A204.1 (cell line): ENCODE data around the gene ASIC4.

Source experiments
- FAIRE-seq: peaks from 2 replicates; lab custom pipeline; 2012; peaks lifted over from hg19 to GRCh38; lab: Jason Lieb, UNC

Gene ASIC4

DNA sequence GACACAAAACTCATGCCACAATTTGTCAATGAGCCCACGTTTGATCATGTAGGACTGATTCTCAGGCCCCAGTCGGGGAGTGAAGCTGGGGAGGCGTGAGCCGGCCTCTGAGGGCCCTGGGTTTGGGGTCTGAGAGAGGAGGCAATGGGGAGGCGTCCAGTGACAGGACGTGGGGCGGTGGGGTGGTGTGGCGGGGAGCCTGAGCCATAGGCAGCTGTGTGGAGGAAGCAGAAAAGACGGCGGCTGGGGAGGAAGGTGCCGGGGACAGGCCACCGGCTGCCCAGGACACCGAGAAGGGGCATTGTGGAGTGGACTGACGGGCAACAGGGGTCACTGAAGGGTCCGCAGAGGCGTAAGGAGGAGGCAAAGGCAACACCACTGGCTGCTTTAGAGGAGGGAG, 22.1 kb downstream of the ASIC4 start:
- no peak for FAIRE-seq

DNA sequence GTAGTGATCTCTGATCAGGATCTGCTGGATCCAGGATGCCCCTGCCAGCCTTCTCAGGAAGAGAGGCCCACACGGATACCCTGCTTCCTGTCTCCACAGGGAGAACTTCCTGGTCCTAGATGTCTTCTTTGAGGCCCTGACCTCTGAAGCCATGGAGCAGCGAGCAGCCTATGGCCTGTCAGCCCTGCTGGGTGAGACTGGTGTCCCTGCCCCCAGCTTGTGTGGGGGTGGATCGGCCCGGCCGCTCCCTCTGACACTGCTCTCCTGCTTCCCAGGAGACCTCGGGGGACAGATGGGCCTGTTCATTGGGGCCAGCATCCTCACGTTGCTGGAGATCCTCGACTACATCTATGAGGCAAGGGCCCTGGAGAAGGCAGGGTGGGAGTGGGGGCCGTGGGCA, 22.7 kb downstream of the ASIC4 start:
- FAIRE-seq: no peak

DNA sequence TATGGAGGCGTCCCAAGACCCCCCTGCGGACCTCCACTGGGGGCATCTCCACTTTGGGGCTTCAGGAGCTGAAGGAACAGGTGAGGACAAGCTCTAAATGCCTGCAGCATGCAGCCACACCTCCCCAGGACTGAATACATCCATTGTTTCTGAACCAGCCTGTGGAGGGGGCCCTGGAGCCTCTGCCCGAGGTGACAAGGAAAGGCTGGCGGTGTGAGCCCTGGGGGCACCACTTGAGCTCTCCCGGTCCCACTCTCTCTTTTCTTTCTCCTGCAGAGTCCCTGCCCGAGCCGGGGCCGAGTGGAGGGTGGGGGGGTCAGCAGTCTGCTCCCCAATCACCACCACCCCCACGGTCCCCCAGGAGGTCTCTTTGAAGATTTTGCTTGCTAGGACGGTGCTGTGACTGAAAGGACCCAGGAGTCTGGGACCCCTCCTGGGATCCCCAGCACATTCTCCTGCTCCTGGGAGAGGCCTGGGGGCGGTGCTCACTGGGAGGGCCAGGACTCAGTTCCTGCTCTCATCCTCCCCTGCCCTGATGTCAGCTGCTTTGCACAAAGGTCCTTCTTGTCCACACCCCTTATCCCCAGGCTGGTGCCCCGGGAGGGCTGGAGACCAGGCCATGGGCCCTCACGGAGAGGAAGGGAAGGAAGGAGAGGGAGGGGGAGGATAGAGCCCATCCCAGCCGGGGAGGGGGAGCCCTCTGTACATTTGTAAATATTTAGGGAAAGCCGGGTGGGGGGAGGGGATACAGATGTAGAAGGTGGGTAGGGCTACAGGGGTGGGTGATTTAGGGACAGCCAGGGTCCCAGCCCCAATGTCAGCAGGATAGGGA, 23.6 kb downstream of the ASIC4 start:
- no peak for FAIRE-seq

- FAIRE-seq: no peak
Observed at GRCh38 chr2:219538504-219538951, 24.2 kb downstream of the ASIC4 start.

DNA sequence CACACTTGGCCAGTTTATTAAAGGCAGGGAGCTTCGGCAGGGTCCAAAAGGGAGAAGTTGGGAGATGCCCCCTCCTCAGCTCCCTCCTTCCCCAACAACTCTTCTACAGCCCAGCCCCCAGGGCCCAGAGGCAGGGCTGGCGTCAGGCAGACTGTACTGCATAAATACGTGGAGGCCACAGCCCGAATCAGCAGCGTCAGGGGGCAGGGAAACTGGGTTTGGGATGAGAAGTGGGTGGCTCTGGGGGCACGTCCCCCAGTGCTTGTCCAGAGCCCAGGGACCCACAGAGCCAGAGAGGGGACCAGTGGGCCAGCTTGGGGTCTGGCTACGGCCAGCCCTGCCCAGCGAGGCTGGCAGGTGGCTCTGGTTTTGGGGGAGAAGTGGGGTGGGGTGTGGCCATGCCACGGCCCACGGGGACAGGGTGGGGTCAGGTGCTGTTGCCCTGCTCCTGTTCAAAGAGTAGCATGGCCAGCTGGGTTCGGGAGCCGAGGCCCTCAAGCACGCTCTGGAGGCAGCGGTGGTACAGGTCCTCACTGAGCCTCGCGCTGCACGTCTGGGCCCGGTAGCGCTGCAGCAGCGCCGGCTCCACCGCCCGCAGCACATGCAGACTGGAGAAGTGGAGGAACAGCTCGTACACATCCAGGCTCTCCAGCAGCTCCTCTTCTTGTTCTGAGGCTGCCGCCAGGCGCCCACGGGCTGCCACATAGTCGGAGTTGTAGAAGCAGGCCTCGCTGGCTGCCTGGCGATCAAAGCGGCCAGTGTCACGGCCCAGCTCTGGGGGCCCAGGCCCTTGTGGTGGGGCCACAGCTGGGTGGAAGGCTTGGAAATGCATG, 24.9 kb downstream of the ASIC4 start:
- no peak for FAIRE-seq

DNA sequence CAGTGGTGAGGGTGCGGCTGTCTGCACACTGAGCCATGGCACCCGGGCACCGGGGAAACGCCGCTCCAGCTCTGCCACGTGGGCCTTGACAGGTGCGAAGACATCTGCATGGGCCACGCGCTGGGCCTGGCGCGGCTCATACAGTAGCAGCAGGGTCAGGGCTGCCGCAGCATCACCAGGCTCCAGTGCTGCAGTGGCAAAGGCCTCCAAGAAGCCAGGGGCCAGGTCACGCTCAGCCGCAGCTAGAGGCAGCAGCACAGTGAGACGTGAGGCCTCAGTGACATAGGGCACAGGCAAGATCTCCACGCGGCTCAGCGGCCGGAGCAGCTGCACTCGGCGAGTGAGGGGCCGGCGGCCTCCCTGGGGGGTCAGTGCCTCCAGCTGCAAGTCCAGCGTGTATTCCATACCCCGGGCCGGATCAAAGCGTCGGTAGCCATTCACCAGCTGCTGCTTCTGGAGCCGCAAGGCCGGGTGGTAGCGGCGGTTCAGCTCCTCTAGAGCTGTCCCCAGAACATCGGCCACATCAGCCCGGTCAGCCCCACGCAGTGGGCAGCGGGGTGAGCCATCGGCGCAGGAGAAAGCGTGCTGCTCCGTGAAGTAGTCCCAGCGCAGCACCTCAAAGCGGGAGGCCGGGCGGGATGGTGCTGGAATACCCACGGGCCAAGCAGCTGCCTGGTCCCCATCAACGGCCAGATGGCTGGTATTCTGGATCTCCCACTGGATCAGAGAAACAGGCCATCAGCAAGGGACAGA, 25.8 kb downstream of the ASIC4 start:
- no peak for FAIRE-seq

- no peak for FAIRE-seq
Observed at GRCh38 chr2:219540784-219541504, 26.7 kb downstream of the ASIC4 start.

GRCh38 chr2:219541611-219542180, 27.4 kb downstream of the ASIC4 start:
- FAIRE-seq: no peak

DNA sequence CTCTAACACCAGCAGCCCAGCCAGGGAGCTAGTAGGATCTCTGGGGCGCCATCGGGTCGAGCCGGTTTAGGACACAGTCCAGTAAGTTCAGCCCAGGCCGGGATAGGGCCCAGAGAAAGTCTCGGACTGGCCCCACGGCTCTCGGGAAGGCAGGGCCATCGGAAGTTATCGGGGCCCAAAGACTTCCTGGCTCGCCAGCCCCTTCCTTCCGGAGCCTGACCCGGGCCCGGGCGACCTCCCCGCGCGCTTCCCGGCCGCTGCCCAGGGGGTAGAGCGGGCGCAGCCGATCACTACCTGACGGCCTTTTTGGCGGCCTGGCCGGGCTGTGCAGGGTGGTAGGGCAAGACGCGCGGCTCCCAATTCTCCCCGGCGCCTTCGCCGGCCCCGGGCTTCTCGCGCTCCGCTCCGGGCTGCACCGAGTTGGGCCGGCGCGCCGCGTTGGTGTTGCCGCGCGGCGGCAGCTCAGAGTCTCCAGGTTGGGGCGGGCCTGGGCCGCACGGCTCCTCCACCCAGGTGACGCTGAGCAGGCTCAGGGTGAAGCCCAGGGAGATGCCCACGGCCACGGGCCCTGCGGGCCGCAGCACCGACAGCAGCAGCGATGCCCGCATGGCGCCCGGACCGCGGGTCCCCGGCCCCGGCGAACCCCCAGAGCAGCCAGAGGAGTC, 28.8 kb downstream of the ASIC4 start:
- FAIRE-seq: no peak

GRCh38 chr2:219543596-219544358, 29.5 kb downstream of the ASIC4 start, which contains the start of the genes CHPF and TMEM198:
TSS of gene CHPF (minus strand) at chr2:219543809. CDS start at chr2:219543538, 271 bp downstream.
TSS of gene TMEM198 (plus strand) at chr2:219544028. CDS start at chr2:219544728, 700 bp downstream.
- FAIRE-seq: peak; percentile 96

- no peak for FAIRE-seq
Observed at GRCh38 chr2:219544567-219544966, 30.3 kb downstream of the ASIC4 start.

DNA sequence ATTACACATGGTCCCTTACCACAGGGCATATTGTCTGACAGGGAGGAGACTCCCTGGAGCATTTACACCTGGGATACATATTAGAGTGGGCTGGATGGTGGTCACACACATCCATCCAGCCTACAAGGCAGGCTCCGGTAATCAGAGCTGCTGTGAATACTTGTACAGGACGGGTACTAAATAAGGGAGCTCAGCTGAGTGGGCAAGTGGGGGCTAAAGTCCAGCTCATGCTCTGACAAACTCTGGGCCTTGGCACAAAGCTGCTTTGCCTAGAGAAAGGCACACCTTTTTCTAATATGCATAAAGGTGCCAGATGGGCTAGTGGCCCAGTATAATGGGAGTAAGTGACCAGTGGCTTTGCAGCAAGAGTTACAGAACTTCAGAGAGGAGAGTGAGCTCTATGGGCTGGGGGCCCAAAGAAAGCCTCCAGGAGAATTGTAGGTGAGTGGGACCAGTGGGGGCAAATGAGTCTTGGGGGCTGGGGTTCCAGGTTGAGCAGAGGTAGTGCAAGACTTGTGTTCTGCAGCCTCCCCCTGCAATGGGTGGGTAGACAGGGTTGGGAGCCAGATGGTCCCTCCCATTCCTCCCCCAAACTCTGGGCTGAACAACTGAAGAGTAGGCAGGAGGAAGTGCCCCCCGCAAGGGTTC, 31.1 kb downstream of the ASIC4 start:
- no peak for FAIRE-seq

DNA sequence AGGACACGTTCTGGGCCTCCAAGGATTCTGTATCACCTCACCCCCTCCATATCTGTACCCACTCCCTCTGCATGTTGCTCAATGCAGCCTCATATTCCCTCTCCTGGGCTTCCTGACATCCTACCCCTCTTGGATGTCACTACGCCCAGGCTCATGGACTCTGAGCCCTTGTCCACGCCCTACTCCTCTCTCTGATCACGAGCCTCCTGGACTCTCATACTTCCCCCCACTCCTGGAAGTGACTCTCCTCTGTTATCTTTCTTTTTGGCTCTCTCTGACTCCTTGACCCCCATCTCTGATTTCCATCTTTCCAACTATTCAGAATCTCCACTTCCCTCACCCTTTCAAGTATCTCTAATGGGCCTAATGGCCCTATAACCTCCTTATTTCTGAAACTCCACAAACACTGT, 31.7 kb downstream of the ASIC4 start:
- no peak for FAIRE-seq

DNA sequence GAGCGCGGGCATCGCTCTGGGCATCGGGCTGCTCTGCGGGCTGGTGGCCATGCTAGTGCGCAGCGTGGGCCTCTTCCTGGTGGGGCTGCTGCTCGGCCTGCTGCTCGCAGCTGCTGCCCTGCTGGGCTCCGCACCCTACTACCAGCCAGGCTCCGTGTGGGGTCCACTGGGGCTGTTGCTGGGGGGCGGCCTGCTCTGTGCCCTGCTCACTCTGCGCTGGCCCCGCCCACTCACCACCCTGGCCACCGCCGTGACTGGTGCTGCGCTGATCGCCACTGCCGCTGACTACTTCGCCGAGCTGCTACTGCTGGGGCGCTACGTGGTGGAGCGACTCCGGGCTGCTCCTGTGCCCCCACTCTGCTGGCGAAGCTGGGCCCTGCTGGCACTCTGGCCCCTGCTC, 33.3 kb downstream of the ASIC4 start:
- FAIRE-seq: no peak

DNA sequence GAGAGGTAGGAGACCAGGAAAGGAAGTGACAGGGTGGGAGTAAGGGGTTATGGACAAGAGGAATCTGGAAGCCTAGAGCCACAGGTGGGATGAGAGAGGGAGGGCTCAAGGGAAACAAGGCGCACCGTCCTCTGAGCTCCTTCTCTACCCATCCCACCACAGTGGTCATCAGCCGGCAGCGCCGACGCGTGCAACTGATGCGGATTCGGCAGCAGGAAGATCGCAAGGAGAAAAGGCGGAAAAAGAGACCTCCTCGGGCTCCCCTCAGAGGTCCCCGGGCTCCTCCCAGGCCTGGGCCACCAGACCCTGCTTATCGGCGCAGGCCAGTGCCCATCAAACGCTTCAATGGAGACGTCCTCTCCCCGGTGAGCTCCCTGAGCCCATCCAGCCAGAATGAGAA, 34.7 kb downstream of the ASIC4 start:
- FAIRE-seq: no peak

DNA sequence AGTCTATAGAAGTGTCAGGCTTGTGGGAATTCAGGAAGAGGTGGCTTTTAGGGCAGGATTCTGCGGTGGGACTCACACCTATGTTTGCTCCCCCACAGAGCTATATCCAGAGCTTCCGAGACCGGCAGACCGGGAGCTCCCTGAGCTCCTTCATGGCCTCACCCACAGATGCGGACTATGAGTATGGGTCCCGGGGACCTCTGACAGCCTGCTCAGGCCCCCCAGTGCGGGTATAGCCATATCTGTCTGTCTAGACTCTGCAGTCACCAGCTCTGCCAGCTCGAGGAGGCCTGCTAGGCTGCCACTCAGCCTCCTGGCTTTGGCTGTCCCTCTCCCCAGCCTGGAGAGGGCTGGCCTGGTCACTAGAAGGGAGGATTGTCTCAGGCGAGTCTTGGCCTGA, 35.3 kb downstream of the ASIC4 start:
- no peak for FAIRE-seq

DNA sequence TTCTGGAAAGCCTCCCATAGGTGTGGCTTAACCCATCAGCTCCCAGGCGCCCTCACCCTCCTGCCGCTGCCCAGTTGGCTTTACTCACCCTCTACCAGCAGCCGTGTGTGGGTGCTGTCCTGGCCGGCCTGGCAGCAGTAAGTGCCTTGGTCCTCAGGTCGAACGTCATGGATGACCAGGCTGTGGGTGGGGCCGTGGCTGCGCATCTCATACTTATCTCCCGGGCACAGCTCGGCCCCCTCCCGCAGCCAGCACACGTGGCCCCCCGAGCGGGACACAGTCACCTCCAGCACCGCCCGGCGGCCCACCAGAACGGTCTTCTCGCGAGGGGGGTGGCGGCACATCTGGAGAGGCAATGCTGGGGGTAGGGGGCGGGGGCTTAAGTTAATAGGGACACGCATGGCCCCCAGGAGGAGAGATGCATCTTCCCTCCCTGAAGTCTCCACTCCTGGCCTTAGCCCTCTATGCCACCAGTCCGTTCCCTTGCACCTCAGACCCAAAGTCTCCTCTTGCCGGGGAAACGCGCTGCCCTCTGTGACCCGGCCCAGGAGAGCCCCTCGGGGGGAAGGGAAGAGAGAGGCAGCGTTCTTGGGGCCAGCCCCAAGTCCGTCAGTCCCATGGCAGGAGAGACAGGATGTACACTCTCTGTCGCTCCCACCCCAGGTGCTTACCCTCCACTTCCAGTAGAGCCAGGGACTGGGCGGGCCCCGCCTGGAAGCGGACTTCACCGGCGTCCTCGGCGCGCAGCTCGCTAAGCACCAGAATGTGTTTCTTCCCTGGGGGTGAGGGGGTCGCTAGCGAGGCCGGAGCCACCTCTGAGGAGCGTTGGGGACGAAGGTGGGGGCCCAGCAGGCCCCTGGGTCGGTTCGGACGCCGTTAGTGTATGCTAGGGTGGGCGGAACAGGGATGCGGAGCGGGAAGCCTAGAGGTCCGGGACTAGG, 37.4 kb downstream of the ASIC4 start:
- FAIRE-seq: no peak

DNA sequence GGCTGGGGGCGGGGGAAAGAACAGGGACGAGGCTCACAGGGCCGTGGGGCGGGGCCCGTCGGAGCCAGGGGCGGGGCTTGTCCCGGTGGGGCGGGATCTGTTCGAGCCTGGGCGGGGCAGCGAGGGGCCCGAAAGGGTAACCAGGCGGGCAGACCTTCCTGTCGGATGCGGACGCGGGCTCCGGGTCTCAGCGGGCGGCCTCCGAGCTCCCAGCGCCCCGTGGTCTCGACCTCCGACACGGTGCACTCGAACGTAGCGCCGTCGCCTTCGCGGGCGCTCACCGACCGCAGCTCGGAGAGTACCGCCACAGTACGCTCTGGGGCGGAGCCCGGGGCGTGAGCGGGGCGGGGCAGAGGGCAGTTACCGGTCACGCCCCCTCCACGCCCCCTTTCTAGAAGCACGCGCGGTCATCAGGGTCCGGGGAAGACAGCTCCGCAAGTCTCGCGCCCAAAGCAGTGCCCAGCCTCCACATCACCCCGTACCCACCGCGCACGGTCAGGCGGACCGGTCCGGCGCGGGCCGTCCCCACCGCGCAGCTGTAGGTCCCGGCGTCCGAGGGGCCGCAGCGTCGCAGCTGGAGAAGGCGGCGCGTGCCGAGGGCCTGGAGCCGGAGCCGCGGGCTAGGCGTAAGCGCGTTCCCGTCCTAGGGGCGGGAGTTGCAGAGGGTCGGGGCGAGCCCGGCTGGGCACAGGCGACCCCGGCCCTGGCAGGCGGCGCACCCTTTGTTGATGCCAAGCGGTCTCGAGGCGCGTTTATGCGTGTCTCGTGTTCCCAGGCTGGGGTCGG, 38.3 kb downstream of the ASIC4 start:
- FAIRE-seq: no peak
